Measurements from ENCODE around the gene SLAMF8.

SLAMF8 gene

DNA sequence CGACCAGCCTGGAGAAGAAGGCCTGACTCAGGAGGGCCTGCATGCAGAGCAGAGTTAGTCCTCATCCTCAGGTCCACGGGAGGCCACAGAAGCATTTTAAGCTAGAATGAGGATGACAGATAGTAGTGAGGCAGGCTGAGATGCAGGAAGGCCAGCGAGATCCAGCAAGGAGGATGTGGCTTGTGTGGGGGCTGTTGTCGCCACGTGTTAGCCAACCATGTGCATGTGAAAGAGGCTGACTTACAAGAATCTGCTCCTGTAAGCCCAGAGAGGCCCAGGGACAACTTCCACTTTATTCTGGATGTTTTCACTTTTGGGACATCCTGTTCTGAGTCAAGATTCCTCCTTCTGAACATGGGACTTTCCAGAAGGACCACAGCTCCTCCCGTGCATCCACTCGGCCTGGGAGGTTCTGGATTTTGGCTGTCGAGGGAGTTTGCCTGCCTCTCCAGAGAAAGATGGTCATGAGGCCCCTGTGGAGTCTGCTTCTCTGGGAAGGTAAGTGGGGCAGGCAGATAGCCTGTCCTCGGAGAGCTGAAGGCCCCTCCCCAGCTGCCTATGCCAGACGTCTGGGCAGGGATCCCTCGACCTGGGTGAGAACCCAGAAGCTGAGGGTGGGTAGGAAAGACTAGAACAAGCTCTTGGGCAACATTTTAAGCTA lies at the start of gene SLAMF8:
Gene SLAMF8, plus strand, starts transcription at position 433 of the 661 bp plus-strand sequence. Its CDS starts 26 bp downstream, at position 459.
- DNase-seq = no peak

DNA sequence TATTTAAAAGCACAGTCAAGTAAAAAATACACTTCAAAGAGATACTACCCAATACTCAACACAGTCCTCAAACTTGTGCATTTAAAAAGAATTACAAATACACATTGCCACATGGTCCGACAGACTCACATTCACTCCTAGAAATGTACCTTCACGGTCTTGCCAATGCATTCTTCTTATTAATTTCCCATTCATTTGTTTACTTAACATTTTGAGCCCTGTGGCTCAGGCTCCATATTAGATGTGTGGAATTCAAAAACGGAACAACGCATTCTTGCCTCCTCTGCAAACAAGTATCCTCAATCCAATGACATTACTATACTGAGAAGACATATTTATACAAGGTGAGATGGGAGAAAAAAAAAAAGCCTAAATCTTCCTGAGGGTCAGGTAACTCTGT lies 48.4 kb upstream of the SLAMF8 start:
- no peak for DNase-seq

DNA sequence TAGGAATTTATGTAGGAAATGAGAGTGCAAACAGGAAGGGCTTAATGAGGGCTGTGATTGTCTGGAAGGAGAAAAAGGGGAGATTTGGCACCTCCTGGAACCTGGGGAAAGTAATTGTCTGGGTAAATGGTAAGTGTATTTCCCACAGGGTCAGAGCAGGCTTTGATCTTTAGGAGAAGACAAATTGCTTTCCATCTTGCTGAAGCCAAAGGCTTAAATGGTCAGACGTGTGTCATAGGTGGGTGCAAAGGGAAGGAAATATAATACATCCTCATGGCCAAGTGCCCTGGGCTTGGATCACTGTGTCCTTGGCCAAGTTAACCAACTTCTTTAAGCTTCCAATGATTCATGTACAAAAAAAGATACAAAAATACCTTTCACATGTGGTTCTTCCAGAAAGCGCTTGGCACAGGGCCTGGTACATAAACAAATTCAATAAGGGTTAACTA lies 47.2 kb upstream of the SLAMF8 start:
- DNase-seq = no peak

DNA sequence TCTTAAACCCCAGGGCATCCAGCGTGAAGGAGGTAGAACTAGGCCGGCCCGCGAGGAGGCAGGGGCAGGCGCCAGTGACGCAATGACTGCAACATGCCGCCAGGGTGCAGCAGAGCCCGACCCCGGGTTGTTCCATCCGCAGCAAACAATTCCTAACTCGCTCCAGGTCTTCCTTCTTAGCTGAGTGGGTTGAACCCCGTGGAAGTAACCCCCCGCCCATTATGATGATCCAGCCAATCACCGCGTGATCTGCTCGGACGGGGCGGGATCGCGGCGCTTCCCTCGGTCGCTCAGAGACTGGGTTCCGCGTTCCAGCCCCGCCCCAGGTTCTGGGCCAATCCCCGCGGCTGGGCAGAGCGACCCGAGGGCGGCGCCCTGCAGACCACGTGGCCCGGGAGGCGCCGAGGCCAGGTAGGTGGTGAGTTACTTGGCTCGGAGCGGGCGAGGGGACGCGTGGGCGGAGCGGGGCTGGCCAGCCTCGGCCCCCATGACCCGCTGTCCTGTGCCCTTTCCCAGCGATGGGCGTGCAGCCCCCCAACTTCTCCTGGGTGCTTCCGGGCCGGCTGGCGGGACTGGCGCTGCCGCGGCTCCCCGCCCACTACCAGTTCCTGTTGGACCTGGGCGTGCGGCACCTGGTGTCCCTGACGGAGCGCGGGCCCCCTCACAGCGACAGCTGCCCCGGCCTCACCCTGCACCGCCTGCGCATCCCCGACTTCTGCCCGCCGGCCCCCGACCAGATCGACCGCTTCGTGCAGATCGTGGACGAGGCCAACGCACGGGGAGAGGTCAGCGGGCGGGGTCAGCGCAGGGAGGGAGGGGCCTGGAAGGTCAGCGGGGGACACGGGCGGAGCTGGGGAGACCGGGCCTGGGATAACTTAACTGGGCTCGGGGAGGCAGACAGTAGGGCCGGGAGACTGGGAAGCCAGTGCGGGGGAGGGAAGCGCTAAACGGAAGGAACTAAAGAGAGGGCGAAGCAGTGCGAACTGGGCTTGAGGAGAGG lies 45.8 kb upstream of the SLAMF8 start, which contains the start of gene DUSP23:
Gene DUSP23, plus strand, starts transcription at position 380 of the 1,000 bp plus-strand sequence. Its CDS starts 139 bp downstream, at position 519.
- DNase-seq = peak; percentile 97

DNA sequence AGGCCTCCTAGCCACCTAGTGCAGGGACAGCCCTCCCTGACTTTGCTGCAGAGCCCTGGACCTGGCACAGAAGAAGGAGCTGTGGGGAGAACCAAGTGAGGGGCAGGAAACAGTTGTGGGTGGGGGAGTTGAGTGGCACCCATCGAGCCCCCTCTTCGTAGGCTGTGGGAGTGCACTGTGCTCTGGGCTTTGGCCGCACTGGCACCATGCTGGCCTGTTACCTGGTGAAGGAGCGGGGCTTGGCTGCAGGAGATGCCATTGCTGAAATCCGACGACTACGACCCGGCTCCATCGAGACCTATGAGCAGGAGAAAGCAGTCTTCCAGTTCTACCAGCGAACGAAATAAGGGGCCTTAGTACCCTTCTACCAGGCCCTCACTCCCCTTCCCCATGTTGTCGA lies 44.7 kb upstream of the SLAMF8 start:
- no peak for DNase-seq

DNA sequence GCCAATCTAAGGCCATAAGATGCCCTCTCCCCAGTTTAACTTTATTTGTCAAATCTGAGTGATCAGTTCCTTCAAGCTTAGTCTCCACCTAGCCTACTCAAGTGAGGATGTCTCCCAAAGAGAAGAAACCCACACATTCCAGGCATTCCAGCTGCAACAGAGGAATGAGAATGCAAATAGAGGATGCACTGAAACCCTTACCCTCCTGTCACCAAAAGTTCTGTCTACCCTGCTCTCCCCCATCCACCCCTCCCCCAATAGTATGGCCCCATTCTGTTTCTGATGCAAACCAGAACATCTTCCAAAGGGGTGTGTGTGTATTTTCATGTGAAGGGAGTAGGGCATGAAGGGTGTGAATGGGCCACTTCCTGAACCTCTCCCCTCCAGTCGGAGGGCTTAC lies 42.9 kb upstream of the SLAMF8 start:
- no peak for DNase-seq

DNA sequence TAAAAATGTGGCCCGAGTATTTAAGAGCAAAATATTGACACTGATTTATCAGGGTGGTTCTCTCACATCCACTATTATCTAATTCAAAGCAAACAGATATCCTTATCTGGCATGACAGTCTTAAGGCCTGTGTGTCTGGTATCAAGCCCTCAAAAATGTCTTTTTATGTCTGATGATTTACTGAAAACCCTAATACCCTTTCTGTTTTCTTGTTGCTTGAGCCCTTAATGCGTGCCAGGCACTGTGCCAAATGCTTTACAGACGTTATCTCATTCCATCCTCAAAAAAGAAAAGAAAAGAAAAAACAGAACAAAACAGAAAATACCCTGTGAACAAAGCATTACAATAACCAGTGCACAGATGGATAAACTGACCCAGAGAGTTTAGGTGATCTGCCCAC lies 40.2 kb upstream of the SLAMF8 start:
- no peak for DNase-seq

DNA sequence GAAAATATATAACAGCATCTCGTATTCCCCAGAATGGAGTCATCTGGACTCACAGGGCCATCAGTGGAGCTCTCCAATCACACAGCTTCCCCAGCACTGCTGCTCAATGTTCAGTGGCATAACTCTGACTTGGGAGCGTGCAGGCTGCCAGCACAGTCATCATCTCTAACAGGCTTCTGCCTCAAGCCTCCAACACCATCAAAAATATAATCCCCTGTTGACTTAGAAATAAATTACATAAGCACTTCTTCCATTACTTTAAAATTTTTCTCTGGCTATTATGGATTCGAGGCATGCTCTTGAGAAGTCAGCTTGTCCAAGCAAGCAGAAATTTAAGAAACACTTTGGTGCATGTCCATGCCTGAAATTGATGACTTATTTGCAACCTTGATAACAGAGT lies 39.7 kb upstream of the SLAMF8 start:
- DNase-seq = no peak

DNA sequence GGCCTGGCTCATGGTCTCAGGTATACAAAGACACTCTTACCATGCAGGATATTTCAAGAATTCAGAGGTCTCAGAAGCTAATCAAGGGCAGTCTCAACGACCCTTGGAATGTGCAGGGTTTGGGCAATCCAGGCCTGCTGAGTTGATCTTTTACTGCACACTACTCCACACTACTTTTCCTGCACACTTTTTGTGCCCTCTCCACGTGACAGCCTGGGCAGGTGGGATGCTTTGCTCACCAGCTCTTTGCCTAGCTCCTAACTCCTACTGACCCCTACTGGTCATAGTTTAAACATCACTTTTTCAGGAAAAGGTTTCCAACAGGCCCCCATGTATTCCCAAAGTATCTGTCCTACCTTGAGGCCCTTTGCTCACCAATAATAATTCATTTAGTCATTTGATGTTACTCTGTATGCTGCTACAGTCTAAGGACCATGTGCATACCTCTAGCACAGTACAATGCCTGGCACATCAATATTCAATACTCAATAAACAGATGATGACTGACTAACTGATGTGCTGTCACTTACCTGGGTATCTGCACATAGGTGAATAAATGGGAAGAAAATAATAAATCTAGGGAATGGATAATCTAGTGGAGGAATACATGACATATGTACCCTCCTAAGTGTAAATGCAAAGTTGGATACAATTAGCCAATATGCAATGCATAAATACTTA lies 36.3 kb upstream of the SLAMF8 start:
- peak; percentile 40 for DNase-seq

DNA sequence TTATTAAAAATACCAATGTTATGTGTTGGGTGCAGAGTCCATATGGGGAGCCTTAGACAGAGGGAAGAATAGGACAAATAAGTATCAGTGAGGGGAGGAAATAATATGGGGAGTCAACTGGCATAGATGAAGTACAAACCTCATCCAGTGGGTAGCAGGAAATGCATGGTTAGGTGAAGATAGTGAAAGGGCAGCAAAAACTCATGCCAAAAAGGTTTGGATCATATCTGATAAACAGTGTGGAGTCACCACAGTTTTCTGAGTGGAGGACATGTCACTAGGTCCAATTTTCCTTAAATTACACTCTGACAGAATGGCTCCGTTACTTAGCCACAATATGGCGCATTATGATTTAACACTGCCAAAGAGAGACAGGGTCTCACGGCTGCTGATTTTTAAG lies 35.6 kb upstream of the SLAMF8 start:
- no peak for DNase-seq

DNA sequence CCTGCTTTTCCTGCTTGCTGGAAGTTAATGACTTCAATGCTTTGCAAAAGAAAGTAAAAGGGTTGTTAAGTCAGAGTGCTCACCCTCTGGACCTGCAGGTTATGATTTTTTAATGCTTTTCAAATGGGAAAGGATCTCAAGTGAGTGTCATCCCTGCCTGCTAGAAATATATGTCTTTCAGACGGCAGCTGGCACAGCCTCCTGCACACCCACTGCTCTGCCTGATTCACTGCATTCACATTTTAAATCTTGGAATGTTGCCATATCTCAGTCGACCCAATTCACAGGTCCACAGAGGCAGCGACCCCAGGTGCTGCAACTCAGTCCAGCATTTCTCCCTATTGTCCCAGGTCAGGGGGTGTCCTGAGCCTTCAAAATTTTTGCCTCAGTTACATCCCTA lies 35.2 kb upstream of the SLAMF8 start:
- no peak for DNase-seq

DNA sequence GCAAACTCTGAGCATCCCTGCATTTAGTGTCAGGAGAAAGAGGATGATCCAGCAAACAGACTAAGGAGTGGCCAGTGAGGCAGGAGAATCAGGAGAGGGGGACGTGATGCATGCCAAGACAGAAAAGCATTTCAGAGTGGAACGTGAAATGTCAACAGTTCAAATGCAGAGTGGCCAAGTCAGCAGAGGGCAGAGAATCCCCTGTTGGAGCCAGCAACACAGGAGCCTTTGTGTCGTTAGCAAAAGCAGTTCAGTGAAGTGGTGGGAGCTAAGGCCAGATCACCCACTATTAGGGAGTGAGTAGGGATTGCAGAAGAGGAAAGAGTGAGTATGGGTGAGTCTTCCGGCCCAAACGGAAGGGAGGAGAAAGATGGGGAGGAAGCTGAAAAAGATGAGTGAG lies 31.1 kb upstream of the SLAMF8 start:
- DNase-seq = no peak

DNA sequence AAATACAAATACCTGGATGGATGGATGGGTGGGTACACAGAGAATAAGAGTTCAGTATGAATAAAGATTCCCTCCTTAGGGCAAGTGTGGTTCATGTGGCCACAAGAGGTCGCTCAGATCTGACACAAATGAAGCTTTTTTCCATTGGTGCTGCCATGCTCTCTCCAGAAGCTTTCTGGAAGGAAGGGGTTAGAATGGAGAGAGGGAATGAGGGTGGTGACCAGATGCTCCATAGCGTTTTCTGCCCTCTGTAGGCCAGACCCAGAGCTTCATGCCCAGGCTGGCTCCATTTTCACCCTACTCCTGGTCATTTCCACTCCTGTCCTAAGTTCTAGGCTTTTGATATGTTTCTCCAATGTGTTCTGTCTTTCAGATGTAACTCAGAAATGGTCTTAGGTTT lies 27.8 kb upstream of the SLAMF8 start:
- peak; percentile 80 for DNase-seq

DNA sequence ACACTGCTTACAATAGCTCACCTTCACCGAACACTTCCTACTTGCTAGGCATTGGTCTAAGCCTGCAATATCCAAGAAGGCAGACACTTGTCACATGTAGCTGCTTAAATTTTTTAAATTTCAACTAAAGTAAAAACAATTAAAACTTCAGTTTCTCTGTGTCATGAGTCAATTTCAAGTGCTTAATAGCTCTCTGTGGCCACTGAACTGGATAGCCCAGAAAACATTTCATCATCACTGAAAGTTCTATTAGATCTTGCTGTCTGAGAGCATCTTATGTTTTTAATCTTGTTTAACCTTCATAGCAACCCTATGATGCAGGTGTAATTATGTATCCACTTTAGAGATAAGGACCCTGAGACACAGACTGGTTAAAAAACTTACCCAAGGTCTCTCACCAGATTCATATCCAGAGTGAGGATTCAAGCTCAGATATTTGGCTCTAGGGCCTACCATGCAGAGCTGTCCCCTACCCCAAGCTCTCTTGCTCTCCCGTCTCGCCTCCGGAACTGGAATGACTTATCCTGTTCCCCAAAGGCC lies 27.2 kb upstream of the SLAMF8 start:
- DNase-seq = no peak

DNA sequence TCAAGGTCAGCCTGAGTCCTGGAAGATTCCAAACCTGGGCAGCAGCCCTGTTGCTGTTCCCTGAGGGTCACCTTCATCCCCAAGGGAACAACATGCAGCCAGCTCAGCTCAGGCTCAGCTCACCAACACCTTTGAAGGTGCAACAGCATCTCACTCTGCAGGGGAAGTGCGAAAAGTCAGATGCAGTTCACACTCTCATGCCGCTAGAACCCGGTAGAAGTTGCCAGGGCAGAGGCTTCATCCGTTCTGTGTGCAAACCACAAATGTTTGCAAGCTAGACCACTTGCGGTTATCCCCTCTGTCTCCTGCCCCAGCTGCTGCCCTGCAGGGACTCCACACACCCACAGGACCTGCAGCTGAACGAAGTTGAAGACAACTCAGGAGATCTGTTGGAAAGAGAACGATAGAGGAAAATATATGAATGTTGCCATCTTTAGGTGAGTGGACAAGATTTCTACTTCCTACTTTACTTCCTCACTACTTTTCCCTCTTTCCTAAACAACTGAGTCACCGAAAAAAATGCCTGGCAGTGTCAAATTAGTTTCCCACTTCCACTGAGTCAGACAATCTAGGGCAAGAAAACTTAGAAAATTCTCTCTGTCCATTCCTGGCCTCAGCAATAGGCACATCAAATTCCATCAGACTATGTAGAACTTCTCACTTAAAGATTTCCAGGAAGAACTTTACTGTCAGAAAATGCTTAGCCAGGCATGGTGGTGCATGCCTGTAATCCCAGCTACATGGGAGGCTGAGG lies 26.3 kb upstream of the SLAMF8 start:
- no peak for DNase-seq

DNA sequence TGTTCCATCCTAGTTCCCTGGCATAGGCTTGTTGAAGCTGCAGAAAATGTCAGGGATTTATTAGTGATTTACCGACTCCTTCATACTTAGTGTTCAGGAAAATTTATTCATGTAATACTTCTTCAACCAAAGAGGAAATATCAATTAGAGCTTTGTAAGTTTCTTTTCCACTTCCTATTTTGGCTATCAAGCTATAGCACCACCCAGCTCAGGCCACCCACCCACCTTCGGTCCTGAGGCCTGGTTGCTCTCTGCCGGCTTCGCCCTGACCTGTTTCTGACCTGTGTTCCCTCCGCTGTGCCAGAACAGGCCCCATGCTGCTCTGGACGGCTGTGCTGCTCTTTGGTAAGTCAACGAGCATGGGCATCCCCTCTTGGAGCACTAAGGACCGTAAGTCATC lies 24.6 kb upstream of the SLAMF8 start, which contains the start of gene FCRL6:
Gene FCRL6, plus strand, starts transcription at position 250 of the 400 bp plus-strand sequence. Its CDS starts 65 bp downstream, at position 315.
- no peak for DNase-seq

DNA sequence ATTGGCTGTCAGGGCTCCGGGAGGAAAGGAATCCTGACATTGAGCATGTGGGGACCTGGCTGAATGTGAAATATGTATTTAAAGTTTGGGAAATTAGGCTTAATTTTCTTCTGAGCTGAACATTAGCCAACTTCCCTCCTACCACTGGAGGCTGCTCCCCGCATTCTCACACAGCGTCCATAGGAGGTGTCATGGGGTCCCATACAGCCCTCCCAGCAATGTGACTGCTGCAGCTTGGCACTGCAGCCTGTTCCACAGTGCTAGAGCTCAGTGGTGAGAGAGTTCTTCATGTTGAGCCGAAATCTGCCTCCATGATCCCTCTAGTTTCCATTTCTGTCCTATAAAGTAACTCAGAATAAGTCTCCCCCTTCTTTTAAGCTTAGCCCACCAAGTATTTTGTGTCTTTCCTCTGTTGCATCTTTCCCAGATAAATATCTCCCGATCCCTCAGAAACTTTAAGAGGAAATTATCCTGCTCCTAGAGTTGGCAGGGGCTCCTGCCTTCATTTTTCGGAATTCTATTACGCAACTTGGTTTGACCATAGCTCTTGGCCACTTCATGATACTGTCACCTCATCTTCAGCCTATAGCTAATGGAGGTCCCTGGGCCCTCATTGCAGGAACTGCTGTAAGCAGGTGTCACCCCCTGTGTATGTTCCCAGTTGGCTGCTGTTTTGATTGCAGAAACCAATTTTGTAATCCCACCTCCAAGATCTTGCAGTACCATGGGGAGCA lies 22.6 kb upstream of the SLAMF8 start:
- DNase-seq = no peak

DNA sequence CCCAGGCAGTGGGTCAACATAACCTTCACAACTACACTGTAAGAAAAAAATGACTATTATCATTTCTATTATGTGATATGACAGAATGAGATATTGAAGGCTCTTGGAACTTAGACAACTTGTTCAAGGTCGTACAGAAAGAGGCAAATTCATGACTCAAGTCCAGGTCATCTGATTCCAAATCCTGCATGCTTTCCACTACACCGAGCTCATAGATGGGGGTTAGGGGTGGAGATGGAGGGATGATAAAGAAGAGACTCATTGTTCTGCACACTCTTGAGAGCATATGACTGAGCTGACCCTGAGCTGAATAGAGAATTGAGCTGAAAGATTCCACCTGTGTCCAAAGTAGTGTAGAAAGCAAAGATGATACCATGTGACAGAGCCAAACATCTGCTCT lies 21.7 kb upstream of the SLAMF8 start:
- no peak for DNase-seq

DNA sequence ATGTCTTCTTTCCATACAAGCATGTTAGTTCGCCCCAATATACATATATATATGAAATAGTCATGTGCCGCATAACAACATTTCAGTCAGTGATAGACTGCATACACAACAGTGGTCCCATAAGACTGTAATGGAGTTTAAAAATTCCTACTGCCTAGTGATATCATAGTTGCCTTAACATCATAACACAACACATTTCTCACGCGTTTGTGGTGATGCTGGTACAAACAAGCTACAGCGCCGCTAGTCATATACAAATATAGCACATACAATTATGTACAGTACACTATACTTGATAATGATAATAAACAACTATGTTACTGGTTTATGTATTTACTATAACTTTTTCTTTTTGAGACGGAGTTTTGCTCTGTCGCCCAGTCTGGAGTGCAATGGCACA lies 10.7 kb upstream of the SLAMF8 start:
- no peak for DNase-seq

DNA sequence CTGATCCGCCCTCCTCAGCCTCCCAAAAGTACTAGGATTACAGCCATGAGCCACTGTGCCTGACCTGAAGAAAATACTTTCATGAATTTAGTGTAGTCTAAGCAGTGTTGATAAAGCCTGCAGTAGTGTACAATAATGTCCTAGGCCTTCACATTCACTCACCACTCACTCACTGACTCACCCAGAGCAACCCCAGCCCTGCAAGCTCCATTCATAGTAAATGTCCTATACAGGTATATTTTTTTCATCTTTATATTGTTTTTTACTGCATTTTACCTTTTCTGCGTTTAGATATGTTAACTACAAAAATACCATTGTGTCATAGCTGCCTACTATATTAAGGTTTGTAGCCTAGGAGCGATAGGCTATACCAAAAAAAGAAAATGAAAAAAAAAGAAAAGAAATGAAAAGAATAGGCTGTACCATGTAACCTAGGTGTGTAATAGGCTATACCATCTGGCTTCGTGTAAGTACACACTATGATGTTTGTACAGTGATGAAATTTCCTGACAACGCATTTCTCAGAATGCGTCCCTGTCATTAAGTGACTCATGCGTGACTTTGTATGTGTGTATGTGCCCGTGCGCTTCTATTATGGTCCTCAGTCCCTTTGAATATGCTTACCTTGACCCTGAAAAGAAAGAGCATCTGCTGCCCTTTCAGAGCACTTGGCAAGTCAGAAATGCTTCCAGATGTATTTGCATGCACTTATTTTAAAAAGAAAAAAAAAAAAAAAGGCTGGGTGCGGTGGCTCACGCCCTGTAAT lies 9.2 kb upstream of the SLAMF8 start:
- DNase-seq = peak; percentile 85

Data from NCI-H1092 treated with DMSO at 0.1 percent for 48 hours (cell line).